Measurements from ENCODE around the gene FEM1B.

Gene FEM1B

DNA sequence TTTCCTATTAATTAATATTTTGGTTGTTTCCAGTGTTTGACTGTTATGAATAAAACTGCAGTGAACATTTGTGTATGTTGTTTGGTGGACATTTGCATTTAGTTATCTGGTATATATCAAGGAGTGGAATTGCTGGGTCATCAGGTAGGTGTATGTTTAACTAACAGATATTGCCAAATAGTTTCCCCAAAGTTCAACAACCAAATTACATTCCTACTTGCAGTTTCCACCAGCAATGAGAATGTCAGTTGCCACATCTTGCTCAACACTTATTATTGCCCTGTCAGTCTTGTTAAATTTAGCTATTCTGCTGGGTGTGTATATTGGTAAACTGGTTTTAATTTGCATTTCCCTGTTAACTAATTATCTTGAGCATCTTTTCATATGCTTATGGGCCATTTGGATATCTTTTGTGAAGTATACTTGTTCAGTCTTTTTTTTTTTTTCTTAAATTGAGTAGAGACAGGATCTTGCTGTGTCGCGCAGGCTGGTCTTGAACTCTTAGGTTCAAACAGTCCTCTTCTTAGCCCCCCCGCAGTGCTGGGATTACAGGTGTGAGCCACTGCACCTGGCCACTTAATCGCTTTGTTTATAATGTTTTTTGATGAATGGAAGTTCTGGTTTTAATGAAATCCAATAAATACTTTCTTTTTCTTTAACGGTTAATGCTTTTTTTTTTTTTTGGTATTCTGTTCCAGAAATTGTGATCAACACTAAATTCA is 7.9 kb downstream of the FEM1B start:
- no peak for DNase-seq

DNA sequence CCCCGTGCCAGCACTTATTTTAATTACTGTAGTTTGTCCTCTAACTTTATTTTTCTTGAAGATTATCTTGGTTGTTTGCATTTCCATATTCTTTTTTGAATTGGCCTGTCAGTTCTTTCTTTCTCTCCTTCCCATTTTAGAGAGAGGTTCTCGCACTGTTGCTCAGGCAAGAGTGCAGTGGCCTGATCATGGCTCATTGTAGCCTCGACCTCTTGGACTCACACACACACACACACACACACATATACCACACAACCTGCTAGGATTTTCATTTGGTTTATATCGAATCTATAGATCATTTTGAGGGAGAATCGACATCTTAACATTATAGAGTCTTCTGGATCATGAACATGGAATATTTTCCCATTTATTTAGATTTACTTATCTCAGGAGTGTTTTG is 8.7 kb downstream of the FEM1B start:
- no peak for DNase-seq

DNA sequence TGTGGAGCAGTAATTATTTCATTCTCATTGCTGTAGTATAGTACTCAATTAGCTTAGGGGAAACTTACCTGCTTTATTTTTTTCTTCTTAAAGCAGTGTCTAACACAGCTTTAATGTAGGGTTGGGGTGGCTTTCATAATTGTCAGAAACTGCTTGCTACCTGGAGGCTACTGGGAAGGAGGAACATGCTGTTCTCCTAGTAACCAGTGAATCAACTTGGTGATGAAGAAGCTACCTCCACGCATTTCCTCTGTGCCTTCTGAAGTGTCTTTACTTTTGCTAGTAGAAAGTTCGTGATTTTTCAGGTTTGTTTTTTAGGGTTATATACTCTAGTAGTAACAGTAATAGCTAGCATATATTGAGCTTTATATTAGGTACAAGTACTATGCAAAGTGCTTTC is 11.5 kb downstream of the FEM1B start:
- DNase-seq = no peak

DNA sequence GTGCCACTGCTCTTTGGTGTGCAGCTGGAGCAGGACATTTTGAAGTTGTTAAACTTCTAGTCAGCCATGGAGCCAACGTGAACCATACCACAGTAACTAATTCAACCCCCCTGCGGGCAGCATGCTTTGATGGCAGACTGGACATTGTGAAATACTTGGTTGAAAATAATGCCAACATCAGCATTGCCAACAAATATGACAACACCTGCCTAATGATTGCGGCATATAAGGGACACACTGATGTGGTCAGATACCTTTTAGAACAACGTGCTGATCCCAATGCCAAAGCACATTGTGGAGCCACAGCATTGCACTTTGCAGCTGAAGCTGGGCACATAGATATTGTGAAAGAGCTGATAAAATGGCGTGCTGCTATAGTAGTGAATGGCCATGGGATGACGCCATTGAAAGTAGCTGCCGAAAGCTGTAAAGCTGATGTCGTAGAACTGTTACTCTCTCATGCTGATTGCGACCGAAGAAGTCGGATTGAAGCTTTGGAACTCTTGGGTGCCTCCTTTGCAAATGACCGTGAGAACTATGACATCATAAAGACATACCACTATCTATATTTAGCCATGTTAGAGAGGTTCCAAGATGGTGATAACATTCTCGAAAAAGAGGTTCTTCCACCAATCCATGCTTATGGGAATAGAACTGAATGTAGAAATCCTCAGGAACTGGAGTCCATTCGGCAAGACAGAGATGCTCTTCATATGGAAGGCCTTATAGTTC is 12.2 kb downstream of the FEM1B start:
- DNase-seq = no peak

GRCh38 chr15:68290715-68291114 is 13.2 kb downstream of the FEM1B start:
- DNase-seq = no peak

GRCh38 chr15:68292157-68292781 is 14.7 kb downstream of the FEM1B start:
- DNase-seq = no peak

DNA sequence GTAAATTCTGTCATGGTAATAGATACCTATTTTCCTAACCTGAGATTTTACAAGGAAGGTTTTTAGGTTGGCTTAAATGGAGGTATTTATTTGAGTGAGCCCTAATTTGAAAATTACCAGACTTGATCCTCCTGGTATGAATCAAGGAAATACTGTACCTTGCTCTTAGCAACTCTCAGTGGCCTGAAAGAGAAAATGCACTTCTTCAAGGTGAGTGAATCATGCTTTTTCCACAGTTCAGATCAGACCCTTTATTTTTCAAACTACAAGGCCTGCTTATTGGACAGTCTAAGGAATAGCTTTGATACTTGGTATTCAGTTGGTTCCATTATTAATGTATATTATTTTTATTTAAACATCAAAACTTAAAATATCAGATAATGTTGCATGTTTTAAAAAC is 15.4 kb downstream of the FEM1B start:
- no peak for DNase-seq

GRCh38 chr15:68295014-68295805 is 17.7 kb downstream of the FEM1B start:
- DNase-seq = no peak

GRCh38 chr15:68298336-68298735 is 20.8 kb downstream of the FEM1B start:
- DNase-seq = no peak

GRCh38 chr15:68298882-68299381 is 21.4 kb downstream of the FEM1B start:
- DNase-seq = no peak

- no peak for DNase-seq
These were observed 21.9 kb downstream of the FEM1B start for GRCh38 chr15:68299436-68299835.

GRCh38 chr15:68300115-68300940 is 22.8 kb downstream of the FEM1B start:
- DNase-seq = no peak

DNA sequence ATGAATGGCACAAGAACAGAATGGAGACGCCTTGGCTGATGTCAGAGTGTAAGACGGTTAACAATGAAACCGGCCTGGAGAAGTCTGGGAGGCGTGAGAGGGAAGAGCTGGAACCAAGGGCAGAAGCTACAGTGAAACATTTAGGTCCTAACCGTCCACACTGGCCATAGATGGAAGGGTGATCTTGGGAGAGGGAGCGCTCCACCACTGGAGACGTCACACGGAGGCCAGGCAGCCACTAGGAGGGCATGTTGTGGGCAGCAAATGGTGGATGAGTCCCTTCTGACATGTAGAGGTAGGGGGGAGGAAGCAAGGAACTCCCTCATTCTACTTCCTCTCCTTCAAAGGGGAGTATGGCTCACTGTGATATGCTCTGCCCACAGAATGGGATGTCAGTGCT is 23.8 kb downstream of the FEM1B start:
- DNase-seq = no peak

DNA sequence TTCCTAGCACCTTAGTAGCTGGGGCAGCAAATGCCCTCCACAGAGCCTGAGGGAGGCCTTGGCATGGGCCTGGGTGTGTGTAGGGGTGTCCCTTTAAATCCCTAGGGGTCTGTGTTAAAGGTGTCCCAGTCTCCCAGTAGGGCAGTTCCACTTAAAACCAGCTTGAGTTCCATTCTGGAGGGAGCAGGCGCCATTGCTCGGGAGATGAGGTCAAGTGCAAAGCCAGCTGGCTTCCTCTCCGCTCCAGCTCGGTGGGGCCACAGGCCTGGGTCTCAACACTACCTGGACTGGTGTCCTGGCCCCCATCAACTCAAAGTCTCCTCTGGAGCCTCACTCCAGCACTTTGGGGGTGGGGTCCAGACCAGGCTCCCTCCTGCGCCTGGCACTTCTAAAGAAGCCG is 25.2 kb downstream of the FEM1B start:
- DNase-seq = no peak

DNA sequence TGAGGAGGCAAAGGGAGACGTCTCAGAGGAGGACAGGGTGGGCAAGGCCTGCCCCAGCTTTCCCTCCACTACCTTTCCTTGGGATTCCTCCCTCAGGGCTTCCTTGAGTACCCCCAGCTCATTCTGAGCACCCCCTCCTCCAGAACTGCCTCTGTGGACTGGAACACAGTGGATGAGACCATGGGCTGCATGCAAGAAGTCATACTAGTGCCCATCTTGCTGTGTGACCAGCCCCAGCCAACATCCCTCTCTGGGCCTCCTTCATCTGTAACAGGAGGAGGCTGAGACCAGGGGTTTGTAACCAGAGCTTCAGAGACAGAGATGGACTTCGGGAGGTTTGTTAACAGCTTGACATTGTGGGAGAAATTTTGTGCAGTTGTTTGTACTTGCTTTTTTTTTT is 25.6 kb downstream of the FEM1B start:
- no peak for DNase-seq

GRCh38 chr15:68303560-68304436 is 26.3 kb downstream of the FEM1B start:
- peak; percentile 64 for DNase-seq

- DNase-seq = no peak
These were observed 27.2 kb downstream of the FEM1B start for GRCh38 chr15:68304589-68305337.

GRCh38 chr15:68305420-68305871 is 27.9 kb downstream of the FEM1B start:
- DNase-seq = no peak

GRCh38 chr15:68307131-68307928 is 29.8 kb downstream of the FEM1B start:
- no peak for DNase-seq
